Stomach (tissue), 9 donors: ENCODE results near the gene SKA3. TPM values are rescaled to one million over a fixed set of nuclear protein-coding genes. Genes with fewer than 3 reads are reported as not detected.

Experiments
- DNase-seq, 2 donors: peaks; one replicate each; pipeline versions ENCODE4 v3.0.0 to v3.0.0-alpha.2; 2013 to 2019
- H3K27ac ChIP-seq, 5 donors: fragments of 200-600 bp in 4 of 5; sonication (generic) in 4 of 5; one replicate each; pipeline ENCODE4 v1.5.1; 2013 to 2019; ENCODE audit warnings: mild to moderate bottlenecking in 1 of 5, moderate library complexity in 1 of 5
- H3K27me3 ChIP-seq, 3 donors: fragments of 200-600 bp; sonication (generic); one replicate each; pipeline ENCODE4 v1.5.1; 2017 to 2019; ENCODE audit warnings: mixed run types in 1 of 3
- H3K36me3 ChIP-seq, 4 donors: fragments of 200-600 bp; sonication (generic); 1 replicate in 3 of 4; 2 replicates in 1 of 4; pipeline ENCODE4 v1.5.1; 2016 to 2019
- H3K4me1 ChIP-seq, 4 donors: fragments of 200-600 bp; sonication (generic); one replicate each; pipeline ENCODE4 v1.5.1; 2016 to 2019
- H3K4me3 ChIP-seq, 4 donors: fragments of 200-600 bp; sonication (generic) in 3 of 4; one replicate each; pipeline ENCODE4 v1.5.1; 2016 to 2019; ENCODE audit warnings: mild to moderate bottlenecking in 1 of 4
- H3K9me3 ChIP-seq, 4 donors: fragments of 200-600 bp; sonication (generic); one replicate each; pipeline ENCODE4 v1.5.1; 2016 to 2019
- EP300 ChIP-seq: sonication (generic); formaldehyde crosslinking; IDR thresholded peaks from one replicate; pipeline ENCODE4 v1.6.1; 2017; ENCODE audit warnings: antibody characterized with exemption
- POLR2A ChIP-seq, 4 donors: fragments of 450-650 bp; IDR thresholded peaks; one replicate each; pipeline ENCODE4 v1.6.1; 2016; ENCODE audit warnings: antibody characterized with exemption in 4 of 4, control low read depth in 2 of 4, mild to moderate bottlenecking in 1 of 4, moderate library complexity in 1 of 4
- POLR2AphosphoS5 ChIP-seq, 3 donors: sonication (generic); formaldehyde crosslinking; IDR thresholded peaks; one replicate each; pipeline ENCODE4 v1.6.1; 2016; ENCODE audit warnings: antibody characterized with exemption in 3 of 3
- WGBS, 5 donors: extraction: QIAGEN DNeasy Blood & Tissue Kit in 3 of 5; methylation state at CpG; one replicate each; pipeline versions ENCODE4 v1.1.5 to v1.1.7; 2013 to 2018; 5-methylcytosine and 5-hydroxymethylcytosine counted together
- intact Hi-C: fragments of 100-400 bp; cut with DNase I; formaldehyde crosslinking; loops from one replicate; pipeline ENCODE4 v1.15.1; 2023; ENCODE audit warnings: low total_unique reads
- polyA plus RNA-seq, 3 donors: library from polyadenylated mRNA; stranded (reverse); fragments of 200-250 nt; gene quantifications; one replicate each; pipeline ENCODE4 v1.2.3, GENCODE V29; 2013
- total RNA-seq, 5 donors: library from RNA; depleted of rRNA; stranded (reverse); fragments of >200 nt; gene quantifications; one replicate each; pipeline versions ENCODE4 v1.1.0 to v1.2.3, GENCODE V29; 2014 to 2016
- TF ChIP-seq, protein P1 (sequence below), 7 experiments: fragments of 450-650 bp in 4 of 7; fragments of 200-600 bp in 3 of 7; sonication (generic) in 3 of 7; IDR thresholded peaks; one replicate each; pipeline ENCODE4 v1.5.1; 2016 to 2019; ENCODE audit warnings: antibody characterized with exemption in 7 of 7, control low read depth in 2 of 7, mild to moderate bottlenecking in 1 of 7
- donor health status: healthy with polysubstance abuse.
- donor health status: Bipolar disorder and iron deficiency.
- donor health status: healthy.

SKA3 gene
- total and polyA plus RNA-seq, 8 donors = 0.76 to 3.1 (median 2.6) TPM; not detected in 1

DNA sequence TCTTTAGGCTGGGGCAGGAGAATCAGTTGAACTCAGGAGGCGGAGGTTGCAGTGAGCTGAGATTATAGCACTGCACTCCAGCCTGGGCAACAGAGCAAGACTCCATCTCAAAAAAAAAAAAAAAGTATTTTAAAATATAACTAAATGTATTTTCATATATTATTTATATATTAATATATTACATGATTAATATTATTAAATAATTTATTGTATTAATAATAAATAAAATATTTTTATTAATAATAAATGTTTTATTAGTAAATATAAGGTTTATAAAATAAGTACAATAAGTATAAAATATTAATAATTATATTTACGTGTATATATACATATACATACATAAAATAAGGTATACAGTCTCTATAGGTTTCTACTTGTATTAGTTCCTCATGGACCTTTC lies 56.8 kb downstream of the SKA3 start:
- no peak overlapping the region for H3K4me3 ChIP-seq
- no peak for DNase-seq
- WGBS, 5 donors = 93 to 98% (median 97%) methylated on average over 2 of the region's 2 CpGs
- peaks cover 0 to 5% (median 0%) of the 10 kb centered on the region in 4 donors for H3K9me3 ChIP-seq
- H3K36me3 ChIP-seq = no peaks in the 10 kb centered on the region
- no peaks in the 10 kb centered on the region for H3K4me1 ChIP-seq
- intact Hi-C loops = loop anchor here (10.0 kb wide), 1 partner anchor 175 kb away; no protein-coding TSS in a partner anchor
- TF ChIP-seq EP300 (no peak), POLR2A (IDR thresholded peaks at IDR 0.05) (no peak), POLR2AphosphoS5 (IDR thresholded peaks at IDR 0.05) (no peak)
- TF ChIP-seq, protein P1, sequence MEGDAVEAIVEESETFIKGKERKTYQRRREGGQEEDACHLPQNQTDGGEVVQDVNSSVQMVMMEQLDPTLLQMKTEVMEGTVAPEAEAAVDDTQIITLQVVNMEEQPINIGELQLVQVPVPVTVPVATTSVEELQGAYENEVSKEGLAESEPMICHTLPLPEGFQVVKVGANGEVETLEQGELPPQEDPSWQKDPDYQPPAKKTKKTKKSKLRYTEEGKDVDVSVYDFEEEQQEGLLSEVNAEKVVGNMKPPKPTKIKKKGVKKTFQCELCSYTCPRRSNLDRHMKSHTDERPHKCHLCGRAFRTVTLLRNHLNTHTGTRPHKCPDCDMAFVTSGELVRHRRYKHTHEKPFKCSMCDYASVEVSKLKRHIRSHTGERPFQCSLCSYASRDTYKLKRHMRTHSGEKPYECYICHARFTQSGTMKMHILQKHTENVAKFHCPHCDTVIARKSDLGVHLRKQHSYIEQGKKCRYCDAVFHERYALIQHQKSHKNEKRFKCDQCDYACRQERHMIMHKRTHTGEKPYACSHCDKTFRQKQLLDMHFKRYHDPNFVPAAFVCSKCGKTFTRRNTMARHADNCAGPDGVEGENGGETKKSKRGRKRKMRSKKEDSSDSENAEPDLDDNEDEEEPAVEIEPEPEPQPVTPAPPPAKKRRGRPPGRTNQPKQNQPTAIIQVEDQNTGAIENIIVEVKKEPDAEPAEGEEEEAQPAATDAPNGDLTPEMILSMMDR (IDR thresholded peaks at IDR 0.05) = no peak
- no peaks in the 10 kb centered on the region for H3K27me3 ChIP-seq
- no peak overlapping the region for H3K27ac ChIP-seq

DNA sequence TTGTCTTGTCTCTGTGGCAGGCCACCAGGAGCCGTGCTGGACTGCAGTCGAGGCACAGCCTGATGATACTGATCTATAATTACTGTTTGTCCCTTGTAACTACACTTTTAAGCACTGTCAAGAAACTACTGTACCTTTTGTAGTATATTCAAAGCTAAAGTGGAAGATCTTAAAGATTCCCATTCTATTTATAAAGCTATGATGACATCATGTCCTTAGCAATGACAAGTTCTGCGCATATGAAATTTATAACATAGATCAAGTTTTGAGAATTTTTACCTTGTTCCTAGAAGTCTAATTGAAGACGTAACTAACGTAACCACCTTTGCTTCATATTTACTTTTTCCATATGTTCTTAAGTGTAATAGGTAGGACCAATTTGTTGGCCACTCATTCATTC lies 58.2 kb downstream of the SKA3 start:
- TF ChIP-seq POLR2AphosphoS5 (IDR thresholded peaks at IDR 0.05) (no peak), POLR2A (IDR thresholded peaks at IDR 0.05) (no peak), EP300 (no peak)
- TF ChIP-seq, protein P1 (IDR thresholded peaks at IDR 0.05) = no peak
- Histone ChIP-seq H3K27ac (no peak overlapping the region), H3K9me3 (peaks cover 0 to 5% (median 0%) of the 10 kb centered on the region in 4 donors), H3K27me3 (no peaks in the 10 kb centered on the region), H3K4me3 (no peak overlapping the region), H3K4me1 (no peaks in the 10 kb centered on the region), H3K36me3 (no peaks in the 10 kb centered on the region)
- intact Hi-C loops = loop anchor here (10.0 kb wide), 1 partner anchor 173 kb away; no protein-coding TSS in a partner anchor
- DNase-seq = no peak
- 76 to 90% (median 88%) methylated on average over 5 of the region's 5 CpGs for WGBS, 5 donors

DNA sequence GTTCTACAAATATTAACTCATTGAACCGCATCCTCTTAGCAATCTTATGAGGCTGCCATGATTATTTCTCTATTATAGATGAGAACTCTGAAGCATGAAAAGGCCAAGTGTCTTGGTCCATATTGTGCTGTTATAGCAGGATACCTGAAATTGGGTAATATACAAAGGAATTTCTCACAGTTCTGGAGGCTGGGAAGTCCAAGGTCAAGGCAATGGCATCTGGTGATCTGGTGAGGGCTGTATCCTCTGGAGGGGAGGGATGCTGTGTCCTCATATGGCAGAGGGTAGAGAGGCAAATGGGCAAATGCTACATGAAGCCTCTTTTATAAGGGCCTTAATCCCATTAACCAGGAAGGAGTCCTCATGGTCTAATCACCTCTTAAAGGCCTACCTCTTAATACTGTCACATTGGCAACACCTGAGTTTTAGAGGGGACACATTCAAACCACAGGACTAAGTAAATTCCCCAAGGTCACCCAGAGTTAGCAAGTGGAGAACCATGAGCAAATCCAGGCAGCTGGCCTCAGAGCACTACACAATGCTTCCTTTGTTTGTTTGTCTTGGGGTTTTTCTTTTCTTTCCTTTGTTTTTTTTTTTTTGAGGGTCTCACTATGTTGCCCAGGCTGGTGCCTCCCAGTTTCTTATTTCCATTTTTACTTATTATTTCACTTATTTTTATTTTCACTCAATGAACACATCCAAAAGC lies 59.1 kb downstream of the SKA3 start:
- TF ChIP-seq POLR2A (IDR thresholded peaks at IDR 0.05) (no peak), POLR2AphosphoS5 (IDR thresholded peaks at IDR 0.05) (no peak), EP300 (no peak)
- TF ChIP-seq, protein P1 (IDR thresholded peaks at IDR 0.05) = no peak
- H3K36me3 ChIP-seq = no peaks in the 10 kb centered on the region
- H3K4me1 ChIP-seq = no peaks in the 10 kb centered on the region
- 91 to 100% (median 98%) methylated on average over 1 of the region's 1 CpG for WGBS, 5 donors
- no peak overlapping the region for H3K4me3 ChIP-seq
- no peak for DNase-seq
- intact Hi-C loops = loop anchor here (10.0 kb wide), 1 partner anchor 172 kb away; no protein-coding TSS in a partner anchor
- no peaks in the 10 kb centered on the region for H3K27me3 ChIP-seq
- no peak overlapping the region for H3K27ac ChIP-seq
- peaks cover 0 to 5% (median 0%) of the 10 kb centered on the region in 4 donors for H3K9me3 ChIP-seq

DNA sequence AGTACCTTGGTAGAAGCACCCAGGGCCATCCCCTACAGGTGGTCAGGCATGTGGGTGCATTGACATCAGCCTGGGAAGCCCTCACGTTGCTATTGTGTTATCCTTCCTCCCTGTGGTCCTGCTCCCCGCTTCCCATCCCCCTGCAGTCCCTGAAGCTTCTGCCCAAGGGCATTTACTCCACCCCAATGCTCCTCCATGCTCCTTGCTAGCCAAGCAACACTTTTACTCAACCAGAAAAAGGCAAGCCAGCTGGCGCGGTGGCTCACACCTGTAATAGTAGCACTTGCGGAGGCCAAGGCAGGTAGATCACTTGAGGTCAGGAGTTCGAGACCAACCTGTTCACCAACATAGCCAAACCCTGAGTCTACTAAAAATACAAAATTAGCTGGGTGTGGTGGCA lies 60.2 kb downstream of the SKA3 start:
- no peak overlapping the region for H3K27ac ChIP-seq
- no peaks in the 10 kb centered on the region for H3K4me1 ChIP-seq
- intact Hi-C loops = loop anchor here (10.0 kb wide), 1 partner anchor 171 kb away; no protein-coding TSS in a partner anchor
- no peaks in the 10 kb centered on the region for H3K36me3 ChIP-seq
- no peak overlapping the region for H3K4me3 ChIP-seq
- WGBS, 5 donors = 83 to 91% (median 87%) methylated on average over 6 of the region's 6 CpGs
- peaks cover 0 to 5% (median 0%) of the 10 kb centered on the region in 4 donors for H3K9me3 ChIP-seq
- DNase-seq = no peak
- TF ChIP-seq, protein P1 (IDR thresholded peaks at IDR 0.05) = no peak
- TF ChIP-seq EP300 = no peak
- no peak for TF ChIP-seq POLR2A (IDR thresholded peaks at IDR 0.05)
- TF ChIP-seq POLR2AphosphoS5 (IDR thresholded peaks at IDR 0.05) = no peak
- no peaks in the 10 kb centered on the region for H3K27me3 ChIP-seq
